Measurements from ENCODE around the gene CAMK2G. TPM values are rescaled to one million over a fixed set of nuclear protein-coding genes. Genes with fewer than 3 reads are reported as not detected.
"Not testable (repeated sequence)": the region's sequence is repeated elsewhere in the genome, so short reads cannot be mapped to it uniquely, and the experiment has no call there.

The CAMK2G gene
- total RNA-seq, result 25.8 and 26.4 TPM in 2 replicates

GRCh38 chr10:73874267-73875138 lies at the start of gene CAMK2G:
Gene CAMK2G (minus strand): TSS chr10:73874555. CDS start chr10:73874461, 94 bp downstream.
- H3K4me1 Mint-ChIP-seq (ENCODE audit: low read depth), result peaks cover 48% of the 10 kb centered on the region
- peaks cover 28% of the 10 kb centered on the region for H3K36me3 Mint-ChIP-seq (ENCODE audit: low read depth)
- H3K9me3 Mint-ChIP-seq, result no peaks in the 10 kb centered on the region
- H3K27ac Mint-ChIP-seq, result peak within 1 kb of the TSS; percentile 84
- H3K27me3 Mint-ChIP-seq (ENCODE audit: low read depth), result no peaks in the 10 kb centered on the region
- H3K4me3 Mint-ChIP-seq (ENCODE audit: low read depth), result peak within 1 kb of the TSS; percentile 87
- DNase-seq (ENCODE audit: low spot score), result peak; percentile 81
- intact Hi-C loops (cut with micrococcal nuclease), result loop anchor here (2.0 to 10.0 kb wide), 2 partner anchors 18 to 90 kb away; partner anchors contain the start of genes CHCHD1 and ZSWIM8

DNA sequence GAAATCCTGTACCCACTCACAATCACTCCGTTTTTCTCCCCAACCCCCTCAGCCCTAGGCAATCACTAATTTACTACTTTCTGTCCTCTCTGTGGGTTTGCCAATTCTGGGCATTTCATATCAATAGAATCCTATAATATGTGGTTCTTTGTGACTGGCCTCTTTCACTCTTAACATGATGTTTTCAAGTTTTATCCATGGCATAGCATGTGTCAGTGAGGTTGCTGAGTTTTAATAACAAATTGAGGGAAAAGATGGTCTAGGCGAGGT lies 48.4 kb upstream of the CAMK2G start:
- Mint-ChIP-seq H3K27me3 (ENCODE audit: low read depth) (peaks cover 27% of the 10 kb centered on the region), H3K27ac (no peak overlapping the region), H3K36me3 (ENCODE audit: low read depth) (peaks cover 1% of the 10 kb centered on the region), H3K4me1 (ENCODE audit: low read depth) (peaks cover 29% of the 10 kb centered on the region), H3K9me3 (peaks cover 6% of the 10 kb centered on the region), H3K4me3 (ENCODE audit: low read depth) (no peak overlapping the region)
- intact Hi-C loops (cut with micrococcal nuclease), result loop anchor here (1.0 to 5.0 kb wide), 2 partner anchors 13 to 35 kb away; no protein-coding TSS in a partner anchor
- DNase-seq (ENCODE audit: low spot score), result no peak

DNA sequence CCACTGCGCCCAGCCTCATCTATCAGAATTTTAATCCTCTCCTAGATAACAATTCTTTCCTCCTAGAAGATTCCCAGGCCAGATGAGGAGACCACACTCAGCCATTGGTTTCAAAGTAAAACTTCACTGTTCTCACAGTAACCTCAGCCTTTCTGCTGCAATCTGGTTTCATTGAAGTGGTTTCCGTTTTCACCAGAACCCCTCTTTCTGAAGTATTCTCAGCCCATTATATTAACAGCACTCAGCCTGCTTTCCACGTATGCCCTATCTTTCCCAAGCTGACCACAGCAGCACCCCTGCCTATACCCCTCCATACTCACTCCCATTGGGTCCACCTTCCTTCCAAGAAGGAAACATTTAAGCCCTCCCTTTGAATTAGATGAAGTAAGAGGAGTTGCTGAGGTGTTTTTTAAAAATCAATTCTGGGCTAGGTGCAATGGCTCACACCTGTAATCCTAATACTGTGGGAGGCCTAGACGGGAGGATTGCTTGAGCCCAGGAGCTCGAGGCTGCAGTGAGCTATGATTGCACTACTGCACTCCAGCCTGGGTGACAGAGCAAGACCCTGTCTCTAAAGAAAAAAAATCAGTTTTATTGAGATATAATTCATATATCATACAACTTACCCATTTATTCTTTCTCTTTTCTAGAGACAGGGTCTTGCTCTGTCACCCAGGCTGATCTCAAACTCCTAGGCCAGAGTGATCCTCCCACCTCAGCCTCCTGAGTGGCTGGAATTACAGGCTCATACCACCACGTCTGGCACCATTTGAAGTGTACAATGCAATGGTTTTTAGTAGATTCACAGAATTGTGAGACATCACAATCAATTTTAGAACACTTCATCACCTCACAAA lies 47.9 kb upstream of the CAMK2G start:
- intact Hi-C loops (cut with micrococcal nuclease), result loop anchor here (1.0 to 5.0 kb wide), 2 partner anchors 13 to 35 kb away; no protein-coding TSS in a partner anchor
- Mint-ChIP-seq H3K9me3 (peaks cover 6% of the 10 kb centered on the region), H3K4me1 (ENCODE audit: low read depth) (peaks cover 29% of the 10 kb centered on the region), H3K27me3 (ENCODE audit: low read depth) (peaks cover 27% of the 10 kb centered on the region), H3K4me3 (ENCODE audit: low read depth) (no peak overlapping the region), H3K27ac (no peak overlapping the region), H3K36me3 (ENCODE audit: low read depth) (peaks cover 7% of the 10 kb centered on the region)
- DNase-seq (ENCODE audit: low spot score), result peak; percentile 21

- Mint-ChIP-seq H3K27ac (no peak overlapping the region), H3K4me1 (ENCODE audit: low read depth) (peaks cover 31% of the 10 kb centered on the region)
These were observed 45.7 kb upstream of the CAMK2G start for GRCh38 chr10:73920089-73920488.

DNA sequence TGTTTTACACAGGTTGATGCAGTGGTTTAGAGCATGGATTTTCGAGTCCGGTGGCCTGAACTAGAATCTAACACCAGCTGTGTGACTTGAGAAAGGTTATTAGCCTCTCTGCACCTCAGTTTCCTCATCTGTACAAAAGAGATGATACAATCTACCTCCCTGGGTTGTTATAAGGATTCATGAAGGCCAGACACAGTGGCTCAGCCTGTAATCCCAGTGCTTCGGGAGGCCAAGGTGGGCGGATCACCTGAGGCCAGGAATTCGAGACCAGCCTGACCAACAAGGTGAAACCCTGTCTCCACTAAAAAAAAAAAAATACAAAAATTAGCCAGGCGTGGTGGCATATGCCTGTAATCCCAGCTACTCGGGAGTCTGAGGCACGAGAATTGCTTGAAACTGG lies 45.1 kb upstream of the CAMK2G start:
- H3K36me3 Mint-ChIP-seq (ENCODE audit: low read depth), result peaks cover 32% of the 10 kb centered on the region
- H3K27me3 Mint-ChIP-seq (ENCODE audit: low read depth), result peaks cover 10% of the 10 kb centered on the region
- H3K9me3 Mint-ChIP-seq; H3K4me3 Mint-ChIP-seq (ENCODE audit: low read depth); H3K27ac Mint-ChIP-seq; DNase-seq (ENCODE audit: low spot score); intact Hi-C loops (cut with micrococcal nuclease): not testable (repeated sequence)
- peaks cover 28% of the 10 kb centered on the region for H3K4me1 Mint-ChIP-seq (ENCODE audit: low read depth)

More at GRCh38 chr10:73920089-73920488, 45.7 kb upstream of the CAMK2G start:
- H3K9me3 Mint-ChIP-seq, result peaks cover 6% of the 10 kb centered on the region
- H3K27me3 Mint-ChIP-seq (ENCODE audit: low read depth), result peaks cover 14% of the 10 kb centered on the region
- DNase-seq (ENCODE audit: low spot score), result no peak
- intact Hi-C loops (cut with micrococcal nuclease), result loop anchor here (5.0 kb wide), 1 partner anchor 33 kb away; no protein-coding TSS in a partner anchor
- no peak overlapping the region for H3K4me3 Mint-ChIP-seq (ENCODE audit: low read depth)
- H3K36me3 Mint-ChIP-seq (ENCODE audit: low read depth), result peaks cover 26% of the 10 kb centered on the region

- DNase-seq (ENCODE audit: low spot score), result no peak
- H3K36me3 Mint-ChIP-seq (ENCODE audit: low read depth), result peaks cover 49% of the 10 kb centered on the region
- H3K27me3 Mint-ChIP-seq (ENCODE audit: low read depth), result peaks cover 4% of the 10 kb centered on the region
- peaks cover 6% of the 10 kb centered on the region for H3K9me3 Mint-ChIP-seq
- H3K4me3 Mint-ChIP-seq (ENCODE audit: low read depth), result no peak overlapping the region
- no peak overlapping the region for H3K27ac Mint-ChIP-seq
- H3K4me1 Mint-ChIP-seq (ENCODE audit: low read depth), result peaks cover 25% of the 10 kb centered on the region
- intact Hi-C loops (cut with micrococcal nuclease), result no loop called here
These were observed 43.4 kb upstream of the CAMK2G start for GRCh38 chr10:73917566-73918305.

- DNase-seq (ENCODE audit: low spot score), result no peak
- Mint-ChIP-seq H3K36me3 (ENCODE audit: low read depth) (peaks cover 50% of the 10 kb centered on the region), H3K9me3 (peaks cover 6% of the 10 kb centered on the region), H3K27ac (no peak overlapping the region), H3K4me3 (ENCODE audit: low read depth) (no peak overlapping the region), H3K27me3 (ENCODE audit: low read depth) (peaks cover 4% of the 10 kb centered on the region), H3K4me1 (ENCODE audit: low read depth) (peaks cover 19% of the 10 kb centered on the region)
- intact Hi-C loops (cut with micrococcal nuclease), result no loop called here
These were observed 42.6 kb upstream of the CAMK2G start for GRCh38 chr10:73916761-73917470.

GRCh38 chr10:73915206-73915851 lies 41.0 kb upstream of the CAMK2G start:
- peaks cover 6% of the 10 kb centered on the region for H3K9me3 Mint-ChIP-seq
- no peak for DNase-seq (ENCODE audit: low spot score)
- no peak overlapping the region for H3K27ac Mint-ChIP-seq
- H3K4me3 Mint-ChIP-seq (ENCODE audit: low read depth), result no peak overlapping the region
- H3K27me3 Mint-ChIP-seq (ENCODE audit: low read depth), result peaks cover 7% of the 10 kb centered on the region
- peaks cover 50% of the 10 kb centered on the region for H3K36me3 Mint-ChIP-seq (ENCODE audit: low read depth)
- H3K4me1 Mint-ChIP-seq (ENCODE audit: low read depth), result peaks cover 22% of the 10 kb centered on the region
- intact Hi-C loops (cut with micrococcal nuclease), result no loop called here

DNA sequence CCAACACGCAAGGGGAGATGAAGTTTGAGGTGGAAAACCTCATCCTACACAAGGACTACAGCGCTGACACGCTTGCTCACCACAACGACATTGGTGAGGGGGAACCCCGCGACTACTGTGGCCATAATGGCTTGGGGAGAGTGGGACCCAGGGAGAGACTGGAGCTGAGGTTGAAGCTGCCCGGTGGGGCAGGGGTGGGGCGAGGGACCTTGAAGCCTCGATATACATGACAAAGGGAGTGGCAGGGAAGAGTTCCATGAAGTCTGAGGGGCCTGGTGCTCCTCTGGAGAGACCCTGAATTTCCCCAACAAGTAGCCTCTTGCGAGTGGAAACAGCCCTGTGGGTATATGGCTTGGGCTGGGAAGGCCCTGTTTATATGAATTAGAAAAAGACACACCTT lies 39.7 kb upstream of the CAMK2G start:
- H3K9me3 Mint-ChIP-seq, result peaks cover 6% of the 10 kb centered on the region
- peaks cover 28% of the 10 kb centered on the region for H3K4me1 Mint-ChIP-seq (ENCODE audit: low read depth)
- H3K4me3 Mint-ChIP-seq (ENCODE audit: low read depth), result no peak overlapping the region
- intact Hi-C loops (cut with micrococcal nuclease), result no loop called here
- no peak overlapping the region for H3K27ac Mint-ChIP-seq
- DNase-seq (ENCODE audit: low spot score), result no peak
- peaks cover 7% of the 10 kb centered on the region for H3K27me3 Mint-ChIP-seq (ENCODE audit: low read depth)
- peaks cover 50% of the 10 kb centered on the region for H3K36me3 Mint-ChIP-seq (ENCODE audit: low read depth)

DNA sequence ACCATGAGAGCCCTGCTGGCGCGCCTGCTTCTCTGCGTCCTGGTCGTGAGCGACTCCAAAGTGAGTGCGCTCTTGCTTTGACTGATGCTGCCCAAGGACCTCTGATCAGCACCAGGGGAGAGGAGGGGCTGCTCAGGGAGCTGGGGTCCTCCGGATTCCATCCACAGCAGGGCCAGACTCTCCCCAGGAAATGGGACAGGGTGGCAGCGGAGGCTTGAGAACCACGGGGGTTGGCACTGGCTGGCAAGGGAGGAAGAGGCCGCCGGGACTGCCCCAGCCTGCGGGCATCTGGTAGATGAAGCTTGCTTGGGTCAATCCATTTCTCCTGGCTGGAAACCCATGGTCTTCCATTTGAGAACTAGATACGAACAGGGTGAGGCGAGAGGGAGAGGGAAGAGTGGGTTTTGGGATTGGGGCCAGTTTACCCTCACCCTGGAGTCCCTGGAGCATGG lies 37.2 kb upstream of the CAMK2G start:
- Mint-ChIP-seq H3K4me3 (ENCODE audit: low read depth) (peak overlapping the region; percentile 96), H3K27ac (peak overlapping the region; percentile 70), H3K27me3 (ENCODE audit: low read depth) (peaks cover 7% of the 10 kb centered on the region), H3K9me3 (no peaks in the 10 kb centered on the region), H3K4me1 (ENCODE audit: low read depth) (peaks cover 40% of the 10 kb centered on the region), H3K36me3 (ENCODE audit: low read depth) (peaks cover 36% of the 10 kb centered on the region)
- intact Hi-C loops (cut with micrococcal nuclease), result no loop called here
- no peak for DNase-seq (ENCODE audit: low spot score)

DNA sequence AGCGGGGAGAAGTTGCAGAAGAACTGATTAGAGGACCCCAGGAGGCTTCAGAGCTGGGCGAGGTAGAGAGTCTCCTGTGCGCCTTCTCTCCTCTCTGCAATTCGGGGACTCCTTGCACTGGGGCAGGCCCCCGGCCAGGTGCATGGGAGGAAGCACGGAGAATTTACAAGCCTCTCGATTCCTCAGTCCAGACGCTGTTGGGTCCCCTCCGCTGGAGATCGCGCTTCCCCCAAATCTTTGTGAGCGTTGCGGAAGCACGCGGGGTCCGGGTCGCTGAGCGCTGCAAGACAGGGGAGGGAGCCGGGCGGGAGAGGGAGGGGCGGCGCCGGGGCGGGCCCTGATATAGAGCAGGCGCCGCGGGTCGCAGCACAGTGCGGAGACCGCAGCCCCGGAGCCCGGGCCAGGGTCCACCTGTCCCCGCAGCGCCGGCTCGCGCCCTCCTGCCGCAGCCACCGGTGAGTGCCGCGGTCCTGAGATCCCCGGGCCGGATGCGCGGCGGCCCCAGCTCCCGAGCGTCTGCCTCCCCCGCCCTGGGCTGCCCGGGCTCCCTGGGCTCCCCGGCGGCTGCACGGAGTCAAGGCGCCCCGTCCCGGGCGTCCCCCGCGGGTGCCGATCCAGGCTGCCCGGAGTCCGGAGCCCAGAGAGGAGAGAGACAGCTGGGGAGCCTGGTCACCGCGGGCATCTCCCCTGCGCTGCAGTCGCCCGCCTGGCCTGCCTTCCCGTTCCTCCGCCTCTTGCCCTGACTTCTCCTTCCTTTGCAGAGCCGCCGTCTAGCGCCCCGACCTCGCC lies 36.6 kb upstream of the CAMK2G start, which contains the start of gene PLAU:
Gene PLAU (plus strand): TSS at position 369 of the 789 bp plus-strand sequence. CDS start 424 bp downstream, outside the sequence.
- peaks cover 40% of the 10 kb centered on the region for H3K4me1 Mint-ChIP-seq (ENCODE audit: low read depth)

More for the DNA sequence above, 36.6 kb upstream of the CAMK2G start, which contains the start of gene PLAU:
- H3K36me3 Mint-ChIP-seq (ENCODE audit: low read depth), result peaks cover 30% of the 10 kb centered on the region
- H3K27ac Mint-ChIP-seq, result peak within 1 kb of the TSS; percentile 70
- intact Hi-C loops (cut with micrococcal nuclease), result no loop called here
- H3K27me3 Mint-ChIP-seq (ENCODE audit: low read depth), result peaks cover 7% of the 10 kb centered on the region
- peak; percentile 44 for DNase-seq (ENCODE audit: low spot score)
- H3K9me3 Mint-ChIP-seq, result no peaks in the 10 kb centered on the region
- peak within 1 kb of the TSS; percentile 96 for H3K4me3 Mint-ChIP-seq (ENCODE audit: low read depth)
